ENCODE measurements around the gene TMEM51.

TMEM51 gene

DNA sequence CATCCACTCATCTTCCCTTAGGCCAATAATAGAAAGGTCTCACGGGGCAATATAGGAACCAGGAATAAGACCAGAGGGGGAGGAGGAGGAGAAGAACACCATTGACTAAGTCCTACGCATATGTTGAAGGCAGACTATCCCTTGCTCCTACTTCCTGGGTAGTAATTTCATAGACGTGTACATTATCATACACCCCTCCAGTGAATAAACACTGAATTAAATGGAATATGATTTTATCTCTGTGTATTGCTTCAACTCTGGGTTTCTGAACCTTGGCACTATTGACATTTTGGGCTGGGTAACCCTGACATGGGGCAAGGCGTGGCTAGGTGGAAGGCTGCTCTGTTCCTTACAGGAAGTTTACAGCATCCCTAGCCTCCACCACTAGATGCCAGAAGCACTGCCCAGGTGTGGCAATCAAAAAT is 76.2 kb downstream of the TMEM51 start:
- TF ChIP-seq CTCF (IDR thresholded peaks at IDR 0.05; ENCODE audit: insufficient read depth, low read depth, low read length, missing control alignments) = no peak
- DNase-seq (ENCODE audit: low read depth) = no peak
- no peak overlapping the region for H3K4me3 ChIP-seq (ENCODE audit: low read length)

GRCh38 chr1:15231714-15232201 is 78.2 kb downstream of the TMEM51 start:
- DNase-seq (ENCODE audit: low read depth) = no peak
- no peak overlapping the region for H3K4me3 ChIP-seq (ENCODE audit: low read length)
- TF ChIP-seq CTCF (IDR thresholded peaks at IDR 0.05; ENCODE audit: insufficient read depth, low read depth, low read length, missing control alignments) = no peak

- DNase-seq (ENCODE audit: low read depth) = no peak
- no peak for TF ChIP-seq CTCF (IDR thresholded peaks at IDR 0.05; ENCODE audit: insufficient read depth, low read depth, low read length, missing control alignments)
- no peak overlapping the region for H3K4me3 ChIP-seq (ENCODE audit: low read length)
Measured at GRCh38 chr1:15233689-15234088, 80.1 kb downstream of the TMEM51 start.

GRCh38 chr1:15236321-15236721 is 82.8 kb downstream of the TMEM51 start:
- H3K4me3 ChIP-seq (ENCODE audit: low read length) = no peak overlapping the region
- TF ChIP-seq CTCF (IDR thresholded peaks at IDR 0.05; ENCODE audit: insufficient read depth, low read depth, low read length, missing control alignments) = no peak
- no peak for DNase-seq (ENCODE audit: low read depth)

- TF ChIP-seq CTCF (IDR thresholded peaks at IDR 0.05; ENCODE audit: insufficient read depth, low read depth, low read length, missing control alignments) = no peak
- H3K4me3 ChIP-seq (ENCODE audit: low read length) = no peak overlapping the region
- DNase-seq (ENCODE audit: low read depth) = no peak
Measured at GRCh38 chr1:15236746-15237145, 83.2 kb downstream of the TMEM51 start.

- DNase-seq (ENCODE audit: low read depth) = no peak
- no peak overlapping the region for H3K4me3 ChIP-seq (ENCODE audit: low read length)
- no peak for TF ChIP-seq CTCF (IDR thresholded peaks at IDR 0.05; ENCODE audit: insufficient read depth, low read depth, low read length, missing control alignments)
Measured at GRCh38 chr1:15238789-15239188, 85.2 kb downstream of the TMEM51 start.

- H3K4me3 ChIP-seq (ENCODE audit: low read length) = no peak overlapping the region
- no peak for DNase-seq (ENCODE audit: low read depth)
- TF ChIP-seq CTCF (IDR thresholded peaks at IDR 0.05; ENCODE audit: insufficient read depth, low read depth, low read length, missing control alignments) = no peak
Measured at GRCh38 chr1:15242766-15243165, 89.2 kb downstream of the TMEM51 start.

All from epithelial cell of esophagus (primary cell).